ENCODE data around the gene DDX39B. TPM values are rescaled to one million over a fixed set of nuclear protein-coding genes. Genes with fewer than 3 reads are reported as not detected.

DDX39B gene
- total and polyA plus RNA-seq, 9 donors, result 212 to 404 (median 339) TPM

DNA sequence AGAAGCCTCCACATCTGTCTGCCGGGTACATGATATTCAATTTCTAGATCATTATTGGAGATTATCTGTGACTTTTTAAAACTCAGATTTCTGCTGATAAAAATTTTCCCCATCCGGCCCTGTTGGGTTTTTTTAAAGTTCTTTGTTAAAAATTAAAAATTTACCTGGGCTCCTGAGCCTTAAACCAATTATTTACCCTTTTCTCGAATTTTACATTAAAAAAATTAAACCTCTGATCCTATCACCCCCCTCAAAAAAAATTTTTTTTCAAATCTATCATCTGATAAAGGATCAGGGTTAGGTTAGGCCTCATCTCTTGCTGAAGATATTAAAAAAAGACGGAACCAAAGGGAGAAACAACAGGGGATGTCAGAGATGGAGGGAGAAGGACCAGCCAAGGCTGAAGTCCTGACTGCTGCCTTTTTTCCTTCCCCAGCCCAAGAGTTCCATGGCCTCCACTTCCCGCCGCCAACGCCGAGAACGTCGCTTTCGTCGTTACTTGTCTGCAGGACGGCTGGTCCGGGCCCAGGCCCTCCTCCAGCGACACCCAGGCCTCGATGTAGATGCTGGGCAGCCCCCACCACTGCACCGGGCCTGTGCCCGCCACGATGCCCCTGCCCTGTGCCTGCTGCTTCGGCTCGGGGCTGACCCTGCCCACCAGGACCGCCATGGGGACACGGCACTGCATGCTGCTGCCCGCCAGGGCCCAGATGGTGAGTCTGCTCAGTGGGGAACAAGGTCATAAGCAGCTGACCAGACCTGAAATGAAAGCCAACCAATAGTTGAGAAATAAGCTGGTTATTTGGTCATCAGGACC, 6.1 kb upstream of the DDX39B start:
- no peaks in the 10 kb centered on the region for H3K36me3 ChIP-seq
- peak overlapping the region; percentile 42 for H3K4me3 ChIP-seq
- no peaks in the 10 kb centered on the region for H3K9me3 ChIP-seq
- H3K4me1 ChIP-seq (ENCODE audit: insufficient read depth), result peaks cover 6% of the 10 kb centered on the region
- TF ChIP-seq, protein P1, sequence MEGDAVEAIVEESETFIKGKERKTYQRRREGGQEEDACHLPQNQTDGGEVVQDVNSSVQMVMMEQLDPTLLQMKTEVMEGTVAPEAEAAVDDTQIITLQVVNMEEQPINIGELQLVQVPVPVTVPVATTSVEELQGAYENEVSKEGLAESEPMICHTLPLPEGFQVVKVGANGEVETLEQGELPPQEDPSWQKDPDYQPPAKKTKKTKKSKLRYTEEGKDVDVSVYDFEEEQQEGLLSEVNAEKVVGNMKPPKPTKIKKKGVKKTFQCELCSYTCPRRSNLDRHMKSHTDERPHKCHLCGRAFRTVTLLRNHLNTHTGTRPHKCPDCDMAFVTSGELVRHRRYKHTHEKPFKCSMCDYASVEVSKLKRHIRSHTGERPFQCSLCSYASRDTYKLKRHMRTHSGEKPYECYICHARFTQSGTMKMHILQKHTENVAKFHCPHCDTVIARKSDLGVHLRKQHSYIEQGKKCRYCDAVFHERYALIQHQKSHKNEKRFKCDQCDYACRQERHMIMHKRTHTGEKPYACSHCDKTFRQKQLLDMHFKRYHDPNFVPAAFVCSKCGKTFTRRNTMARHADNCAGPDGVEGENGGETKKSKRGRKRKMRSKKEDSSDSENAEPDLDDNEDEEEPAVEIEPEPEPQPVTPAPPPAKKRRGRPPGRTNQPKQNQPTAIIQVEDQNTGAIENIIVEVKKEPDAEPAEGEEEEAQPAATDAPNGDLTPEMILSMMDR (IDR thresholded peaks at IDR 0.05), result no peak
- TF ChIP-seq POLR2A (IDR thresholded peaks at IDR 0.05) (no peak), EP300 (IDR thresholded peaks at IDR 0.05) (no peak)
- DNase-seq, result peak; percentile 25 to 66 (median 60)
- no peaks in the 10 kb centered on the region for H3K27me3 ChIP-seq
- H3K27ac ChIP-seq, result peak overlapping the region; percentile 18 to 69
- intact Hi-C loops (cut with DNase I), result loop anchor here in 3 of 4 donors (5.0 to 10.0 kb wide), 5 partner anchors 34 to 287 kb away; partner anchors contain the start of genes AIF1 (in 1 of the 3) and LTB (in 1 of the 3)
- 60 to 75% (median 61%) methylated on average over 24 of the region's 24 CpGs for WGBS, 3 donors

DNA sequence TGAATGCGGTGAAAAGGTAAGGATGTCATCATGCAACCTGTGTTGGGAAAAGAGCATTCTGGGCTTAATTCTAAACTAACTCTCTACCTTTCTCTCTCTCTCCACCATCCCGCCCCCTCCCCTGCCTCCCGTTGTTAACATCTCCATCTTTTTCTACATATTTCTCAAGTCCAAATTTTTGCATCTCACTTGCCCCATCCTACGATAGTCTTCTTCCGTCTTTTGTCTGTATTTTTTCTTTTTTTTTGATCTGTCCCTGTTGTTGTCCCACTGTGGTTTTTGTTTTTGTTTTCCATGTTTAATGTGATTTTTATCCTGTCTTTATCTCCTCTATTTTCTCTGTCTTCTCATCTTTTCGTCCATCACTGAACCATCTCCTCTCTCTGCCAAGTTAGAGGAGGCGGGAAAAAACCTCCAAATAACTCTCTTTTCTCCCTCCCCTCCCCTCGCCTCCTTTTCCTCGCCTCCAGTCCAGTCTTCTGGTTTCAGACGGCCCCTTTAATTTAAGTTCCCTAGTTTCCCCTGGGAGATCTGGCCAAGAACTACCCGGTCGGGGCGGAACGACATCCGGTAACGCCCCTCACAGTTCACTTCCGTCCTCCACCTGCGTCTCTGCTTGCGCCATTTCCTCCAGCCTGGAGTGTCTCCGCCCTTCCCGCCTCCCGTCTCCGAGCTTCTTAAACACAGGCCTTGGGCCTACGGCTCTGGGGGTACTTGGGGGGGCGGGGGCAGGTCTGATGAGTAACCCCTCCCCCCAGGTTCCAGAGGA, 5.3 kb upstream of the DDX39B start, which contains the start of gene NFKBIL1:
Gene NFKBIL1, plus strand, starts transcription at position 651 of the 769 bp plus-strand sequence. Its CDS starts 87 bp downstream, at position 738.
- intact Hi-C loops (cut with DNase I), result loop anchor here (1.0 to 10.0 kb wide), 6 partner anchors 35 to 288 kb away; partner anchors contain the start of genes AIF1 (in 1 of the 4) and LTB (in 1 of the 4)
- Histone ChIP-seq H3K9me3 (no peaks in the 10 kb centered on the region), H3K4me1 (ENCODE audit: insufficient read depth) (peaks cover 6% of the 10 kb centered on the region), H3K27ac (peak within 1 kb of the TSS; percentile 18 to 69), H3K4me3 (peak within 1 kb of the TSS; percentile 42), H3K27me3 (no peaks in the 10 kb centered on the region), H3K36me3 (no peaks in the 10 kb centered on the region)
- 1% methylated on average over 25 of the region's 25 CpGs for WGBS, 3 donors
- peak; percentile 94 to 97 (median 94) for DNase-seq
- TF ChIP-seq POLR2A (IDR thresholded peaks at IDR 0.05), result peak; percentile 63
- TF ChIP-seq EP300 (IDR thresholded peaks at IDR 0.05), result no peak
- TF ChIP-seq, protein P1 (IDR thresholded peaks at IDR 0.05), result no peak

DNA sequence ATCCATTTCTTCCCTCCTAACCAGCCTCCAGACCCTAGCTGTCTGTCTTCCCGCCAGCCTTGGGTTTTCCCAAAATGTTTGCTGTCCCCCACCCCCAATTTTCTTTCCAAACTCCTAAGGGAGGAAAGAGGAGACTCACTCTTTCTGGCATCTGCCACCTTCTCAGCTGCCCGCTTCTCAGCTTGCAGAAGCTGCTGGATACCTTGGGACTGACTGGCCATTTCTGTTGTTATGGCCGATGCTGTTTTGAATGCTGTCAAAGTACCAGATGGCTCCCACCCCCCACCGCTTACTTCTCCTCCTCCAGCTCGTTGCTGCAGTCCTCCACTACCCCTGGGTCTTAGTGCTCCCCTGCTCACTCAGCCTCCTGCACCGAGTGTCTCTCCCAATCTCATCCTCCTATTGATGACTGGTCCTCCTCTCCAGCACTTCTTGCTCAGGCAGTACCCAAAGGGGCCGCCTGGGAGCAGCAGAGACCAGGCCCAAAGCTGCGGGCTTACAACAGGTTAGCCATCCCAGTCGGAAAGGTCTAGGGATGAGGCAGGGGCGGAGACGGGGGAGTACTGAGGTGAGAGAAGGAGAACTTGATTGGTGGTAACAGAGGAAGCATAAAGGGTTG, 4.6 kb upstream of the DDX39B start, which contains the start of gene ATP6V1G2:
Gene ATP6V1G2, minus strand, starts transcription at position 270 of the 619 bp plus-strand sequence. Its CDS starts 49 bp downstream, at position 221.
- Histone ChIP-seq H3K9me3 (no peaks in the 10 kb centered on the region), H3K27ac (peak within 1 kb of the TSS; percentile 10 to 69), H3K27me3 (no peaks in the 10 kb centered on the region), H3K4me1 (ENCODE audit: insufficient read depth) (peaks cover 6% of the 10 kb centered on the region), H3K36me3 (no peaks in the 10 kb centered on the region), H3K4me3 (peak within 1 kb of the TSS; percentile 42)
- DNase-seq, result peak; percentile 80 to 91 (median 90)
- intact Hi-C loops (cut with DNase I), result loop anchor here (1.0 to 10.0 kb wide), 6 partner anchors 36 to 288 kb away; partner anchors contain the start of genes AIF1 (in 1 of the 4) and LTB (in 1 of the 4)
- TF ChIP-seq, protein P1 (IDR thresholded peaks at IDR 0.05), result peak; percentile 89 to 95 (median 94)
- TF ChIP-seq EP300 (IDR thresholded peaks at IDR 0.05), result no peak
- peak; percentile 19 for TF ChIP-seq POLR2A (IDR thresholded peaks at IDR 0.05)
- 2 to 5% (median 3%) methylated on average over 11 of the region's 11 CpGs for WGBS, 3 donors
